IMR-90 (cell line): Measurements from ENCODE around the gene RCAN2. TPM values are rescaled to one million over a fixed set of nuclear protein-coding genes. Genes with fewer than 3 reads are reported as not detected.

ENCODE experiments used
- ATAC-seq: fragments of 200-7000 bp; cut with Tn5 transposase; 2 replicates; pipeline ENCODE4 v1.9.1; 2020; ENCODE audit warnings: low read depth, mild to moderate bottlenecking, moderate library complexity
- BruUV-seq: library from RNA; stranded (reverse); fragments of 400-500 nt; replicated peaks from 2 replicates; lab custom pipeline; 2021; lab: Mats Ljungman, UMichigan
- CTCF ChIA-PET: fragments of 300-600 bp; formaldehyde crosslinking; extraction: SDS; loops from one replicate; lab custom pipeline; 2021; ENCODE audit warnings: antibody characterized with exemption; lab: Yijun Ruan, JAX
- POLR2A ChIA-PET: fragments of 300-600 bp; sonication (Branson Sonifier 250); formaldehyde crosslinking; loops from one replicate; lab custom pipeline; 2022; ENCODE audit warnings: antibody characterized with exemption; ENCODE audit not compliant: unreplicated experiment; lab: Charles Lee
- DNase-seq: peaks from one replicate; pipeline ENCODE4 v3.0.0; 2013
- H2AFZ ChIP-seq: replicated peaks from 2 replicates; pipeline ENCODE3; 2013; ENCODE audit warnings: low read length, mild to moderate bottlenecking; ENCODE audit not compliant: poor library complexity
- H2AK5ac ChIP-seq: 2 replicates; pipeline ENCODE4 v1.6.1; 2013; ENCODE audit warnings: low read depth, low read length, inconsistent platforms
- H2AK9ac ChIP-seq: replicated peaks from 2 replicates; pipeline ENCODE3; 2013; ENCODE audit warnings: mild to moderate bottlenecking, low read depth, low read length, moderate library complexity; ENCODE audit not compliant: poor library complexity
- H2BK120ac ChIP-seq: 2 replicates; pipeline ENCODE4 v1.6.1; 2013; ENCODE audit warnings: low read depth, low read length, inconsistent platforms
- H2BK15ac ChIP-seq: 3 replicates; pipeline ENCODE4 v1.6.1; 2013; ENCODE audit warnings: low read depth, low read length, inconsistent platforms
- H2BK20ac ChIP-seq: 2 replicates; pipeline ENCODE4 v1.6.1; 2013; ENCODE audit warnings: low read depth, mild to moderate bottlenecking, inconsistent platforms, low read length, moderate library complexity
- H2BK5ac ChIP-seq: 2 replicates; pipeline ENCODE4 v1.6.1; 2013; ENCODE audit warnings: mild to moderate bottlenecking, low read depth, low read length, inconsistent platforms; ENCODE audit not compliant: poor library complexity, severe bottlenecking
- H3K14ac ChIP-seq: replicated peaks from 2 replicates; pipeline ENCODE4 v1.6.1; 2013; ENCODE audit warnings: low read depth, low read length, inconsistent platforms
- H3K18ac ChIP-seq: 2 replicates; pipeline ENCODE4 v1.6.1; 2013; ENCODE audit warnings: low read depth, low read length, control low read depth
- H3K23ac ChIP-seq: 2 replicates; pipeline ENCODE4 v1.6.1; 2013; ENCODE audit warnings: low read depth, low read length, inconsistent platforms
- H3K27ac ChIP-seq: 2 replicates; pipeline ENCODE4 v1.5.1; 2013; ENCODE audit warnings: mild to moderate bottlenecking, control low read depth, low read length; ENCODE audit not compliant: insufficient read depth
- H3K27me3 ChIP-seq: 2 replicates; pipeline ENCODE4 v1.6.1; 2013; ENCODE audit warnings: low read length; ENCODE audit not compliant: control insufficient read depth, insufficient read depth
- H3K36me3 ChIP-seq: 2 replicates; pipeline ENCODE4 v1.6.1; 2013; ENCODE audit warnings: low read length, mixed read lengths; ENCODE audit not compliant: control insufficient read depth, insufficient read depth
- H3K4ac ChIP-seq: 2 replicates; pipeline ENCODE4 v1.6.1; 2013; ENCODE audit warnings: low read depth, low read length, inconsistent platforms
- H3K4me1 ChIP-seq: 2 replicates; pipeline ENCODE4 v1.6.1; 2013; ENCODE audit warnings: low read length, mixed read lengths; ENCODE audit not compliant: control insufficient read depth, insufficient read depth
- H3K4me2 ChIP-seq: 2 replicates; pipeline ENCODE4 v1.6.1; 2013; ENCODE audit warnings: low read depth, mild to moderate bottlenecking, control low read depth, low read length, moderate library complexity
- H3K4me3 ChIP-seq: 2 replicates; pipeline ENCODE4 v1.5.1; 2013; ENCODE audit warnings: low read depth, mild to moderate bottlenecking, control low read depth, low read length, moderate library complexity; ENCODE audit not compliant: insufficient read depth
- H3K56ac ChIP-seq: 2 replicates; pipeline ENCODE4 v1.6.1; 2013; ENCODE audit warnings: low read length, inconsistent platforms; ENCODE audit not compliant: insufficient read depth; ENCODE audit errors: extremely low read depth
- H3K79me1 ChIP-seq, 2 experiments: 2 replicates each; pipeline ENCODE4 v1.6.1; 2013; ENCODE audit warnings: low read length in 2 of 2, inconsistent platforms in 1 of 2, low read depth in 1 of 2
- H3K9ac ChIP-seq: 2 replicates; pipeline ENCODE4 v1.6.1; 2013; ENCODE audit warnings: low read depth, low read length, control low read depth
- H3K9me1 ChIP-seq: 2 replicates; pipeline ENCODE4 v1.6.1; 2013; ENCODE audit warnings: low read length, inconsistent platforms; ENCODE audit not compliant: insufficient read depth
- H3K9me3 ChIP-seq: 2 replicates; pipeline ENCODE4 v1.6.1; 2013; ENCODE audit warnings: low read length; ENCODE audit not compliant: control insufficient read depth, insufficient read depth
- H4K20me1 ChIP-seq: 2 replicates; pipeline ENCODE4 v1.6.1; 2013; ENCODE audit warnings: low read length, inconsistent platforms; ENCODE audit not compliant: insufficient read depth
- H4K5ac ChIP-seq: 2 replicates; pipeline ENCODE4 v1.6.1; 2013; ENCODE audit warnings: mild to moderate bottlenecking, low read depth, low read length, control low read depth
- H4K8ac ChIP-seq, 2 experiments: 2 replicates each; pipeline ENCODE4 v1.6.1; 2013; ENCODE audit warnings: low read depth in 2 of 2, low read length in 2 of 2, control low read depth in 1 of 2, inconsistent platforms in 1 of 2
- H4K91ac ChIP-seq: 2 replicates; pipeline ENCODE4 v1.6.1; 2013; ENCODE audit warnings: low read depth, low read length, inconsistent platforms; ENCODE audit not compliant: insufficient read depth
- CEBPB ChIP-seq: IDR thresholded peaks from 2 replicates; pipeline ENCODE4 v1.6.1; 2012; ENCODE audit warnings: low read depth, low read length, improper control_type of control experiment
- CHD1 ChIP-seq: IDR thresholded peaks from 2 replicates; pipeline ENCODE4 v1.6.1; 2012; ENCODE audit warnings: low read depth, low read length, improper control_type of control experiment
- CTCF ChIP-seq: conservative IDR thresholded peaks from 2 replicates; pipeline ENCODE4 v1.5.1; 2012; ENCODE audit warnings: mild to moderate bottlenecking, low read depth, low read length, improper control_type of control experiment
- ELK1 ChIP-seq: fragments of 150-350 bp; IDR thresholded peaks from 2 replicates; pipeline ENCODE4 v1.6.1; 2016; ENCODE audit warnings: low read depth, mild to moderate bottlenecking, low read length, moderate library complexity, borderline replicate concordance
- FOS ChIP-seq: fragments of 150-350 bp; IDR thresholded peaks from 2 replicates; pipeline ENCODE4 v1.6.1; 2016; ENCODE audit warnings: low read depth, low read length
- MAFK ChIP-seq: IDR thresholded peaks from 2 replicates; pipeline ENCODE4 v1.6.1; 2012; ENCODE audit warnings: low read depth, low read length, improper control_type of control experiment
- MAZ ChIP-seq: IDR thresholded peaks from 2 replicates; pipeline ENCODE4 v1.6.1; 2012; ENCODE audit warnings: low read depth, mild to moderate bottlenecking, low read length, improper control_type of control experiment, moderate library complexity, borderline replicate concordance
- MXI1 ChIP-seq: IDR thresholded peaks from 2 replicates; pipeline ENCODE4 v1.6.1; 2012; ENCODE audit warnings: low read depth, mild to moderate bottlenecking, low read length, moderate library complexity, borderline replicate concordance
- NFE2L2 ChIP-seq: fragments of 150-350 bp; IDR thresholded peaks from 2 replicates; pipeline ENCODE4 v1.6.1; 2016; ENCODE audit warnings: low read depth, mild to moderate bottlenecking, low read length
- POLR2A ChIP-seq: IDR thresholded peaks from 2 replicates; pipeline ENCODE4 v1.6.1; 2012; ENCODE audit warnings: mild to moderate bottlenecking, low read depth, low read length
- RCOR1 ChIP-seq: IDR thresholded peaks from 2 replicates; pipeline ENCODE4 v1.6.1; 2012; ENCODE audit warnings: mild to moderate bottlenecking, low read length, improper control_type of control experiment; ENCODE audit not compliant: insufficient replicate concordance
- SMC3 ChIP-seq: fragments of 150-350 bp; IDR thresholded peaks from 2 replicates; pipeline ENCODE4 v1.6.1; 2016; ENCODE audit warnings: low read depth, mild to moderate bottlenecking, antibody characterized with exemption, low read length, moderate library complexity
- USF2 ChIP-seq: fragments of 150-350 bp; IDR thresholded peaks from 2 replicates; pipeline ENCODE4 v1.6.1; 2017; ENCODE audit warnings: mild to moderate bottlenecking, antibody characterized with exemption, low read length, low read depth
- WGBS, 2 experiments: methylation state at CpG; one replicate each; pipeline versions ENCODE4 v1.1.5 to v1.1.7; 2013; ENCODE audit warnings: missing lambda C conversion rate in 2 of 2; ENCODE audit not compliant: insufficient read length in 1 of 2; ENCODE audit errors: extremely low coverage in 2 of 2; 5-methylcytosine and 5-hydroxymethylcytosine counted together
- dilution Hi-C: fragments of 300-500 bp; cut with HindIII; formaldehyde crosslinking; loops from one replicate; pipeline ENCODE4 v1.14.3; 2018; ENCODE audit warnings: low sequenced_read_pairs; ENCODE audit not compliant: unreplicated experiment
- in situ Hi-C: fragments of 300-500 bp; cut with MboI; formaldehyde crosslinking; loops from 3 replicates; pipeline ENCODE4 v1.14.3; 2019; ENCODE audit warnings: low sequenced_read_pairs, inconsistent platforms, mixed read lengths
- intact Hi-C: fragments of 100-400 bp; cut with micrococcal nuclease; formaldehyde crosslinking; loops from 2 replicates; pipeline ENCODE4 v1.10.0; 2022
- polyA plus RNA-seq, 3 experiments: library from polyadenylated mRNA; depleted of rRNA; stranded (reverse); fragments of >200 nt; gene quantifications; 2 replicates each; pipeline ENCODE4 v1.2.3, GENCODE V29; 2012; ENCODE audit warnings: low replicate concordance in 1 of 3
- total RNA-seq: library from RNA; depleted of rRNA; stranded (reverse); fragments of >200 nt; gene quantifications from 2 replicates; pipeline ENCODE4 v1.2.3, GENCODE V29; 2012

RCAN2 gene
- total and polyA plus RNA-seq, 2 of the 4 experiments (the other 2 are of a cell fraction) = 1.3 to 1.8 TPM

GRCh38 chr6:46329568-46329967 lies 161.7 kb downstream of the RCAN2 start:
- Histone ChIP-seq H3K27me3 (no peaks in the 10 kb centered on the region), H4K91ac (no peak overlapping the region), H3K4me2 (no peak overlapping the region), H3K36me3 (no peaks in the 10 kb centered on the region), H2AFZ (no peak overlapping the region), H3K79me1 (no peaks in the 10 kb centered on the region), H3K9me3 (no peaks in the 10 kb centered on the region), H3K56ac (no peak overlapping the region), H2BK15ac (no peak overlapping the region), H3K4me3 (no peak overlapping the region), H3K4ac (no peak overlapping the region), H3K4me1 (no peaks in the 10 kb centered on the region; the same call in 1 of the 2 replicates), H3K23ac (no peak overlapping the region), H3K9me1 (no peaks in the 10 kb centered on the region), H2AK5ac (no peak overlapping the region), H2BK5ac (no peak overlapping the region), H4K8ac (no peak overlapping the region), H3K27ac (no peak overlapping the region), H4K20me1 (no peaks in the 10 kb centered on the region), H3K18ac (no peak overlapping the region), H3K9ac (no peak overlapping the region), H4K5ac (no peak overlapping the region), H2BK120ac (no peak overlapping the region), H3K14ac (no peak overlapping the region), H2BK20ac (no peak overlapping the region), H2AK9ac (no peak overlapping the region)
- no CpG with 5 or more reads among the region's 2 CpGs for WGBS, 2 experiments
- no peak for DNase-seq
- BruUV-seq = no TSS peak
- intact Hi-C loops (no loop called here), dilution Hi-C loops (no loop called here), in situ Hi-C loops (no loop called here)
- CTCF ChIA-PET = no interaction called here
- no peak for ATAC-seq
- TF ChIP-seq CEBPB (no peak), MAFK (no peak), MAZ (no peak), MXI1 (no peak), RCOR1 (no peak), FOS (no peak), ELK1 (no peak), CHD1 (no peak), CTCF (no peak), POLR2A (no peak), SMC3 (no peak), USF2 (no peak), NFE2L2 (no peak)
- POLR2A ChIA-PET = no interaction called here
